H7 (cell line): Measurements from ENCODE around the gene KLHL22. TPM values are rescaled to one million over a fixed set of nuclear protein-coding genes. Genes with fewer than 3 reads are reported as not detected.
"Not testable (repeated sequence)": the region's sequence is repeated elsewhere in the genome, so short reads cannot be mapped to it uniquely, and the experiment has no call there.

Experiments used
- DNase-seq: peaks from one replicate; pipeline ENCODE4 v3.0.0; 2012
- H3K27me3 ChIP-seq: 2 replicates; pipeline ENCODE4 v1.6.0; 2011; ENCODE audit warnings: mild to moderate bottlenecking, low read length; ENCODE audit not compliant: control insufficient read depth, insufficient read depth
- H3K36me3 ChIP-seq: replicated peaks from 2 replicates; pipeline ENCODE4 v1.5.1; 2011; ENCODE audit warnings: low read length; ENCODE audit not compliant: control insufficient read depth, insufficient read depth
- H3K4me3 ChIP-seq: 2 replicates; pipeline ENCODE4 v1.5.1; 2011; ENCODE audit warnings: low read depth, mild to moderate bottlenecking, control low read depth, low read length, moderate library complexity; ENCODE audit not compliant: insufficient read depth
- total RNA-seq: library from RNA; depleted of rRNA; stranded (reverse); fragments of >200 nt; shearing (Covaris generic); gene quantifications from 2 replicates; pipeline ENCODE4 v1.2.3, GENCODE V29; 2014; rRNA removed

Gene KLHL22
- total RNA-seq, 1 experiment from 2014 or later, result 28.9 TPM

DNA sequence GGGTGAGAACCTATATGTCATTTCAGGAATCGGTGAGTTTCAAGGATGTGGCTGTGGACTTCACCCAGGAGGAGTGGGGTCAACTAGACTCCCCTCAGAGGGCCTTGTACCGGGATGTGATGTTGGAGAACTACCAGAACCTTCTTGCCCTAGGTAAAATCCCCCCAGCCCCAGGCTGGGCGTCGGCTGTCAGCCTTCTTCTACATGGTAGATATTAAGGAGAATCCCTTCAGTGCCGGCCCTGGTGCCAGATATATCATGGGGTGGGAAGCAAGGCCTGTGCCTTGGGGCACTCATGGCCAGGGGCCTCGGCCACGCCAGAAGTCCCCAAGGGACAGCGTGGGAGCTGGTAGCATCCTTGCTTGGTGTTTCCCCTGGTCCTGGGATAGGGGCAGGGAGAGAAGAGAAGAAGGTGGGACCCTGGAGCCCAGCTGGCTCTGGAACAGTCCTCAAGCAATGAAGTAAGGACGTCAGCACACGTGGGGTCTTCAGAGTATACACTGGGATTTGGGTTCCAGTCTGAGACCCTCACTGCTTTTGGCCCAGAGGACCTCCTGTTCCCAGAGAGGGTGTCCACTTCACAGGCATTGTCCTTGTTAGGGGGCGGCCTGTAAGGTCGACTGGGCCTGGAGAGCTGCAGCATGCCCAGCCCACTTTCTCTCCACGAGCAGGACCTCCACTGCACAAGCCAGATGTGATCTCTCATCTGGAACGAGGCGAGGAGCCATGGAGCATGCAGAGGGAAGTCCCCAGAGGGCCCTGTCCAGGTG lies 94.8 kb downstream of the KLHL22 start:
- Histone ChIP-seq H3K4me3 (no peak overlapping the region), H3K36me3 (peaks cover 15% of the 10 kb centered on the region), H3K27me3 (no peaks in the 10 kb centered on the region)
- peak; percentile 30 for DNase-seq

DNA sequence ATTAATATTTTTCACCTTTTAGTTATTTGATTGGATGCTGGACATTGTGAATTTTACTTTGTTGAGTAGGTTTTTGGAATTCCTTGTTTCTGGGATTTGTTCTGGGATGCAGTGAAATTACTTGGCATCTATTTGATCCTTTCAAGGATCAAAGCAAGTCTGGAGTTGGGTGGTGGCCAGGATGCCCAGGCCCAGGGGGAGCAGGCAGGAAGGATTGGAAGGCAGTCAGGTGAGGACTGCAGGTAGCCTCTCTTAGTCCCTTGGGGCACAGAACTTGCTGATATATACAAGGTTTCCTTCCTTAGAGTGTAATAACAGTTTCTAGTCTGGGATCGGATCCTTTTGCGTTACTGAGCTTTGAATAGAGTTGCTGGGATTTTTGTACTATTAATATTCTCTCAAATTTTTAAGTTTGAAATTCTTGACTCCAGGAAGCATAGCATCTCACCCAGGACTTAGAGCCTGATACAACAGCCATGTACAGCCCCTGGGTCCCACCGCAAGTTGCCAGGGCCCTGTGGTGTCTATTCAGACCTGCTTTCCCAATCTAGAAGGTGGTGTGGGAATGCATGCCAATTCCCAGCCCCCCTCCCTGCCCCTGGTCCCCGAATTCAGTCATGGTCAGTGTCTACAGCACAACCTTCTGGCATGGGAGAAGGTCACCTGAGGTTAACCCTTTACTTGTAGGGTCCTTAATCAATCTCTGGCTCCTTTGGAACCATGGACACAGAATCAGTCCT lies 95.6 kb downstream of the KLHL22 start:
- DNase-seq, result no peak
- no peak overlapping the region for H3K4me3 ChIP-seq

DNA sequence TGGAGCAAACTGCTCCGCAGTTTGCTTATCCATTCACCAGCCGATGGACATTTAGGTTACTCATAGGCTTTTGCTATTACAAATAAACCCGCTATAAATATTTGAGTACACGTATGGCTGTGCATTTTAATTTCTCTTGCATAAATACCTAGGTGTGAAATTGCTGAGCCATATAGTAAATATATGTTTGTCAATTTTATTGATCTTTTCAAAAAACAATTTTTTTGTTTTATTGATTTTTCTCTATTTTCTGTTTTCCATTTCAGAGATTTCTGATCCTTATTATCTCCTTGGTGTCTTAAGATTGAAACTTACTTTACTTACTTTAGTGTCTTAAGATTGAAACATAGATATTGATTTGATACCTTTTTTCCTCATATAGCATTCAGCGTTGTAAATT lies 97.2 kb downstream of the KLHL22 start:
- Histone ChIP-seq H3K27me3 (no peaks in the 10 kb centered on the region), H3K4me3 (no peak overlapping the region), H3K36me3 (peaks cover 13% of the 10 kb centered on the region)
- DNase-seq, result no peak

More for the DNA sequence above, 95.6 kb downstream of the KLHL22 start:
- Histone ChIP-seq H3K27me3 (no peaks in the 10 kb centered on the region), H3K36me3 (peaks cover 14% of the 10 kb centered on the region)

DNA sequence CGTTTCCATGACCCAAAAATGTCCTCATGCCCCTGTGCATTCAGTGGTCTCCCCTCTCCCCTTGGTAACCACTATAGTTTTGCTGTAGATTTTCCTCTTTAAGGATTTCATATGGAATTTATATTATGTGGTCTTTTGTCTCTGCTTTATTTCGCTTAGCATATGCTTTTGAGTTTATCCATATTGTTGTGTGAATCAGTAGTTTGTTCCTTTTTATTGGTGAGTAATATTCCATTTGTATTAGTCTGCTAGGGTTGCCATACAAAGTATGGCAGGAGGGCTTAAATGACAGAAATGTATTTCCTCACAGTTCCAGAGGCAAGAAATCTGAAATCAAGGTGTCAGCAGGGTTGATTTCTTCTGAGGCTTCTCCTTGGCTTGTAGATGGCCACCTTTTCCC lies 98.1 kb downstream of the KLHL22 start:
- Histone ChIP-seq H3K36me3 (peaks cover 7% of the 10 kb centered on the region), H3K27me3 (no peaks in the 10 kb centered on the region), H3K4me3 (no peak overlapping the region)
- DNase-seq, result no peak

DNA sequence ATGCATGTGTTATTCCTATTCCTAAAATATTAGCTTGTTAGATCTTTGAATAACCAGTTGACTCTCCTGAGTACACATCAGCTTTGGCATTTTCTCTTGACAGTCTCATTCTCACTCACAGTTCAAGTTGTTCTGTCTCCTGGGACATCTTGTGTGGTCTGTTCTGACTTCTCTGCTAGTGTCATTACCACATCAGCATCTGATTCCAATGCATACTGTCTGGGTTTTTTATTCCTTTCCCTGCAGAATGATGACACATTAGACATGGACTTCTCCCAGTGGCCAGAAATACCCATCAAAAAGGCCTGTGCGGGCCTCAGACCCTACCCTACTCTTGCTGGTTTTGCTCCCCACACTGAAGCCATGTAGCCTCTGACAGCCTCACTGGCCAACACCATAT lies 99.0 kb downstream of the KLHL22 start:
- Histone ChIP-seq H3K27me3 (no peaks in the 10 kb centered on the region), H3K4me3 (no peak overlapping the region), H3K36me3 (peaks cover 3% of the 10 kb centered on the region)
- DNase-seq, result no peak

DNA sequence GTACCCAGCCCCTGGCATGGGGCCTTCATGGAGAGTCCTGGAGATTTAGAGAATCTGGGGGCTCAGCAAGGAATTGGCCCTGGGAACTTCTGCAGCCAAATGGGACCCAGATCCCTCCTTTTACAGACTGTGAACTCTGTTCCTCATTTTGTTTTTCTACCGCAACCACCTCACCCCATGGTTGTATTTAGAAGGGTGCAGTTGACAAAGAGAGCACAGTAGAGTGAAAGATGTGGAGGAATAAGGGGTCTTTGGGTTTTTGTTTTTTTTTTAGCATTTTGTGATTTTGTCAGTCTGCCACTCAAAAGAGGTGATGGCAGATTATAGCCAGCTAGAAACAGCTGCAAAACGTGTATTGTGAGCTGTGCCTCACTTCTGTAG lies 99.7 kb downstream of the KLHL22 start:
- Histone ChIP-seq H3K27me3 (no peaks in the 10 kb centered on the region), H3K4me3 (no peak overlapping the region), H3K36me3 (no peaks in the 10 kb centered on the region)
- no peak for DNase-seq

DNA sequence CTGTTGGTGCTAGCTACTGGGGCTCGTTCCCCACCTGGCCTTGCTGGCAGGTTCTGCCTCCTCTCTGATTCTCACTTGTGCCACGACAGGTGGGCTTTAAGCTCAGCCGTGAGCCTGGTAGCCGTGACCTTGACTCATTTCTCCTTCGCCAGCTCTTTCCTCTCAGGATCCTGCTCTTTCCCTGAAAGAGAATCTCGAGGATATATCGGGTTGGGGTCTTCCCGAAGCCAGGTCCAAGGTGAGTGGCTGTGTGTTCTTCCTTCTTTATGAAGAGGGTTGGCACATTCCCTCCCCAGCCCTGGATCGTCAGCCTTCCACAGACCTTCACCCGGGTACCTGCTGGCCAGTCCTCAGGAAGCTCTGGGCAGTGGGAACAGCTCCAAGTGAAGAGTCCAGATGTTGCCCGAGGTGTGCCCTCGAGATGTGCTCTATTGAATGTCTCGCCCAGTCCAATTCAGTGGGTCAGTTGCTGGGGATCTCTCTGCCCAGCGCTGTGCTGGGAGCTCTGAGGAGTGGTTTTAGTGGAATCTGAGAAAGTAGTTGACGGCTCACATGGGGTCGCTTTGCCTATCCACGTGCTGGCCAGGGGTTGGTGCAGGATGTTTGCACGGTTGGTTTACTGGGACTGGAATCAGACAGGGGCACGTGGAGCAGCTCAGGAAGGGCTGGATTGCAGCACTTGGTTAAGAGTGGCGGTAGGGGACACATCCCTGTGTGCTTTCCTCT lies 100.3 kb downstream of the KLHL22 start:
- no peak for DNase-seq
- H3K4me3 ChIP-seq, result no peak overlapping the region
- no peaks in the 10 kb centered on the region for H3K36me3 ChIP-seq
- no peaks in the 10 kb centered on the region for H3K27me3 ChIP-seq

DNA sequence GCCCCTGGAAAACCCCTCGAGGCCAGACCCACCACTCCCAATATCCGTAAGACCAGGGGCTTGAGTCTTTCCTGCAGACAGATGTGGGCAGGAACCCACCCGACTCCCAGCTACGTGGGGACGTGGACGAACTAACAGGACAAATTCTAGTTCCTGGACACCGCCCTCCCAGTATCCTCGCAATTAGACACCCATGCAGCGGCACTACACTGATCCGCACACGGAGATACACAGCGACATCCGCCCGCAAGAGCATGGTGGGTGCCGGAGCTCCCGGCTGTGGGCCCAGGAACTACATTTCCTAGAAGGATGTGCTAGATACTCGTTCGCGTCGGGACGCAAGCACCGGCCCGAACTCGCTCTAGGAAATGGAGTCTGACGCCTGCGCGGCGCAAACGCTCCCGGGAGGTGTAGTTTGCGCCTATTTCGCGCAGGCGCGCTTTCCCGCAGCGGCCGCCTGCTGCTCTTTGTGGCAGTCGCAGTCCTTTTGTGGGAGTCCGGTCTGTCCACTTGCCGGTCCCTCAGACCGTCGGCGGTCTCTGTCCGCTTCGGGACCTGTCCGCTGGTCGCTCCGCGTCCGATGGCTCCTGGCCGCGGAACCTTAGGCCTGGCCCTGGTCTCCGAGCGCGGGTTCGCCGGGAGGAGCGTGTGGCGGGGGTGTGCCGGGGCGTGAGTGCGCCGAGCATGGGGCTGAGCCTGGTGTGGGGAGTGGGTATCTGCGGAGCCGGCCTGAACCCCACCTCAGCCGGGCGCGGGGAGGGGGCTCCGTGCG lies 101.7 kb downstream of the KLHL22 start, which contains the start of gene ZNF74:
Gene ZNF74, plus strand, starts transcription at position 447 of the 772 bp plus-strand sequence. CDS start 478 bp downstream, outside the sequence.
- Histone ChIP-seq H3K27me3 (no peaks in the 10 kb centered on the region), H3K4me3 (peak within 1 kb of the TSS; percentile 95), H3K36me3 (no peaks in the 10 kb centered on the region)
- DNase-seq, result peak; percentile 88

DNA sequence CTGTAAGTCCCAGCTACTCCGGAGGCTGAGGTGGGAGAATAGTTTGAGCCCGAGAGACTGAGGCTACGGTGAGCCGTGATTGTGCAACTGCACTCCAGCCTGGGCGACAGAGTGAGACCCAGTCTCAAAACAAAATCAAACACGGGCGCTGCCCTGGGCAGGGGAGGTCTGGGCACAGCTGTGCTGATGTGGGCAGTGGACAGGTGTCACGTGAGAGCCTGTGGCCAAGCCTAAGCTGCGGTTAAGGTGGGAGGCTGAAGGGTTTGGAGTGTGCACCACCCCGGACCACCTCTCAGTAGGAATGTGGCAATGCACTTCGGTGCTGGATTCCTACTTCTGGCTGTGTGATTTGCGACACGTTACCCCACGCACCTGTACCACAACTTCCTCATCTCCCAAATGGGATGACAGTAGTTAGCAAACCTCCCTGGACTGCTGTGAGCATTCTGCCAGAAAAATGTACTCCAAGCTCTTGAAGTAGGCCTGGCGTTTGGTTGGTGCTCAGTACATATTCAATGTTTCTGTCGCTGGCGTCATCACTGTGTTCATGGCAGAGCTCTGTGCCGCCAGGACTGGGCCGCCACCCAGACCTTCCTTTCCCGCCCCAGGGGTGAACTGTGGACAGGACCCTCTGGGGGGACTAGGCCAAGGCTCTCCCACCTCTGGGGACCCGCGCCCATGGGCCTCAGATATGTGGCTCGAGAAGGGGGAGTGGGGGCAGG lies 102.5 kb downstream of the KLHL22 start:
- no peak for DNase-seq
- H3K27me3 ChIP-seq, result no peaks in the 10 kb centered on the region
- peak overlapping the region; percentile 95 for H3K4me3 ChIP-seq
- no peaks in the 10 kb centered on the region for H3K36me3 ChIP-seq

DNA sequence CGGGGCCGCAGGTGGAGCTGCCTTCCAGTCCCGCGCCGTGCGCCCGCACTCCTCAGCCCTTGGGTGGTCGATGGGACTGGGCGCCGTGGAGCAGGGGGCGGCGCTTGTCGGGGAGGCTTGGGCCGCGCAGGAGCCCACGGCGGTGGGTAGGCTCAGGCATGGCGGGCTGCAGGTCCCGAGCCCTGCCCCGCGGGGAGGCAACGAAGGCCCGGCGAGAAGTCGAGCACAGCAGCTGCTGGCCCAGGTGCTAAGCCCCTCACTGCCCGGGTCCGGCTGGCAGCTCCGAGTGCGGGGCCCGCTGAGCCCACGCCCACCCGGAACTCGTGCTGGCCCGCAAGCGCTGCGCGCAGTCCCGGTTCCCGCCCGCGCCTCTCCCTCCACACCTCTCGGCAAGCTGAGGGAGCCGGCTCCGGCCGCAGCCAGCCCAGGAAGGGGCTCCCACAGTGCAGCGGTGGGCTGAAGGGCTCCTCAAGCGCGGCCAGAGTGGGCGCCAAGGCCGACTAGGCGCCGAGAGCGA lies 103.2 kb downstream of the KLHL22 start:
- H3K4me3 ChIP-seq, H3K27me3 ChIP-seq, H3K36me3 ChIP-seq, DNase-seq: not testable (repeated sequence)

Other genes starting within 250 kb of the KLHL22 start
- 28.3 and 30.4 TPM in 2 replicates for gene RTN4R, start 227.5 kb downstream of the KLHL22 start, total RNA-seq
- 78.3 and 115 TPM in 2 replicates for gene DGCR6L, start 175.7 kb downstream of the KLHL22 start, total RNA-seq
- 67.5 and 69.6 TPM in 2 replicates for gene ZNF74, start 101.6 kb downstream of the KLHL22 start, total RNA-seq
- gene SCARF2, start 58.0 kb downstream of the KLHL22 start, total RNA-seq, result 11.5 and 15.0 TPM in 2 replicates
- 24.4 and 25.3 TPM in 2 replicates for gene MED15, start 11.8 kb upstream of the KLHL22 start, total RNA-seq